ENCODE results near the gene BSND.

Gene BSND

GRCh38 chr1:55048453-55049270 is 49.9 kb downstream of the BSND start:
- no peak overlapping the region for H3K27ac Mint-ChIP-seq
- no peaks in the 10 kb centered on the region for H3K9me3 Mint-ChIP-seq
- no peaks in the 10 kb centered on the region for H3K36me3 Mint-ChIP-seq
- no peak overlapping the region for H3K4me3 Mint-ChIP-seq
- no peak for ATAC-seq (replicated peaks)
- no peak for DNase-seq
- H3K4me1 Mint-ChIP-seq = no peaks in the 10 kb centered on the region
- peaks cover 5 to 11% of the 10 kb centered on the region in 2 donors for H3K27me3 Mint-ChIP-seq

GRCh38 chr1:55049271-55049913 is 50.7 kb downstream of the BSND start:
- no peak overlapping the region for H3K27ac Mint-ChIP-seq
- no peaks in the 10 kb centered on the region for H3K36me3 Mint-ChIP-seq
- no peak for ATAC-seq (replicated peaks)
- no peak overlapping the region for H3K4me3 Mint-ChIP-seq
- no peaks in the 10 kb centered on the region for H3K9me3 Mint-ChIP-seq
- H3K27me3 Mint-ChIP-seq = peaks cover 5 to 9% of the 10 kb centered on the region in 2 donors
- no peak for DNase-seq
- no peaks in the 10 kb centered on the region for H3K4me1 Mint-ChIP-seq

GRCh38 chr1:55049914-55050278 is 51.2 kb downstream of the BSND start:
- Mint-ChIP-seq H3K4me1 (no peaks in the 10 kb centered on the region), H3K36me3 (no peaks in the 10 kb centered on the region), H3K27me3 (peaks cover 5 to 9% of the 10 kb centered on the region in 2 donors), H3K27ac (no peak overlapping the region), H3K4me3 (no peak overlapping the region), H3K9me3 (no peaks in the 10 kb centered on the region)
- ATAC-seq (replicated peaks) = no peak
- DNase-seq = no peak

GRCh38 chr1:55050283-55050682 is 51.5 kb downstream of the BSND start:
- Mint-ChIP-seq H3K4me1 (no peaks in the 10 kb centered on the region), H3K4me3 (no peak overlapping the region), H3K36me3 (no peaks in the 10 kb centered on the region), H3K9me3 (no peaks in the 10 kb centered on the region), H3K27me3 (peaks cover 5 to 9% of the 10 kb centered on the region in 2 donors), H3K27ac (no peak overlapping the region)
- ATAC-seq (replicated peaks) = no peak
- no peak for DNase-seq

GRCh38 chr1:55051169-55051568 is 52.4 kb downstream of the BSND start:
- Mint-ChIP-seq H3K4me1 (no peaks in the 10 kb centered on the region), H3K36me3 (no peaks in the 10 kb centered on the region), H3K27ac (no peak overlapping the region), H3K9me3 (no peaks in the 10 kb centered on the region), H3K4me3 (no peak overlapping the region), H3K27me3 (peaks cover 5 to 9% of the 10 kb centered on the region in 2 donors)
- DNase-seq (no peak), ATAC-seq (replicated peaks) (no peak)

GRCh38 chr1:55051621-55052020 is 52.9 kb downstream of the BSND start:
- no peak overlapping the region for H3K27ac Mint-ChIP-seq
- no peaks in the 10 kb centered on the region for H3K9me3 Mint-ChIP-seq
- H3K4me1 Mint-ChIP-seq = no peaks in the 10 kb centered on the region
- peaks cover 5 to 7% of the 10 kb centered on the region in 2 donors for H3K27me3 Mint-ChIP-seq
- no peak overlapping the region for H3K4me3 Mint-ChIP-seq
- DNase-seq = no peak
- no peaks in the 10 kb centered on the region for H3K36me3 Mint-ChIP-seq
- ATAC-seq (replicated peaks) = no peak

GRCh38 chr1:55052221-55053142 is 53.7 kb downstream of the BSND start:
- H3K27me3 Mint-ChIP-seq = peaks cover 0 to 5% of the 10 kb centered on the region in 2 donors
- no peak for DNase-seq
- no peak overlapping the region for H3K4me3 Mint-ChIP-seq
- H3K36me3 Mint-ChIP-seq = no peaks in the 10 kb centered on the region
- no peaks in the 10 kb centered on the region for H3K4me1 Mint-ChIP-seq
- H3K9me3 Mint-ChIP-seq = no peaks in the 10 kb centered on the region
- no peak overlapping the region for H3K27ac Mint-ChIP-seq
- ATAC-seq (replicated peaks) = no peak

- ATAC-seq (replicated peaks) (no peak), DNase-seq (no peak)
- Mint-ChIP-seq H3K4me3 (no peak overlapping the region), H3K27me3 (peaks cover 0 to 5% of the 10 kb centered on the region in 2 donors), H3K27ac (no peak overlapping the region), H3K4me1 (no peaks in the 10 kb centered on the region), H3K36me3 (no peaks in the 10 kb centered on the region), H3K9me3 (no peaks in the 10 kb centered on the region)
Observed at GRCh38 chr1:55053265-55053954, 54.7 kb downstream of the BSND start.

- ATAC-seq (replicated peaks) = no peak
- no peak overlapping the region for H3K4me3 Mint-ChIP-seq
- no peaks in the 10 kb centered on the region for H3K36me3 Mint-ChIP-seq
- no peak overlapping the region for H3K27ac Mint-ChIP-seq
- no peak for DNase-seq
- H3K9me3 Mint-ChIP-seq = no peaks in the 10 kb centered on the region
- H3K4me1 Mint-ChIP-seq = no peaks in the 10 kb centered on the region
- peaks cover 0 to 5% of the 10 kb centered on the region in 2 donors for H3K27me3 Mint-ChIP-seq
Observed at GRCh38 chr1:55054396-55054795, 55.7 kb downstream of the BSND start.

- no peak overlapping the region for H3K4me3 Mint-ChIP-seq
Observed at GRCh38 chr1:55055084-55055882, 56.5 kb downstream of the BSND start.

GRCh38 chr1:55055951-55056631 is 57.4 kb downstream of the BSND start:
- peaks cover 0 to 5% of the 10 kb centered on the region in 2 donors for H3K27me3 Mint-ChIP-seq
- no peak overlapping the region for H3K27ac Mint-ChIP-seq
- ATAC-seq (replicated peaks) (no peak), DNase-seq (no peak)
- H3K4me1 Mint-ChIP-seq = no peaks in the 10 kb centered on the region
- H3K36me3 Mint-ChIP-seq = no peaks in the 10 kb centered on the region
- H3K9me3 Mint-ChIP-seq = no peaks in the 10 kb centered on the region
- H3K4me3 Mint-ChIP-seq = peak overlapping the region in 1 of 2 donors; percentile 10

More at GRCh38 chr1:55055084-55055882, 56.5 kb downstream of the BSND start:
- DNase-seq = no peak
- no peaks in the 10 kb centered on the region for H3K4me1 Mint-ChIP-seq
- H3K27me3 Mint-ChIP-seq = peaks cover 0 to 5% of the 10 kb centered on the region in 2 donors
- H3K36me3 Mint-ChIP-seq = no peaks in the 10 kb centered on the region
- no peaks in the 10 kb centered on the region for H3K9me3 Mint-ChIP-seq
- H3K27ac Mint-ChIP-seq = no peak overlapping the region
- ATAC-seq (replicated peaks) = no peak

- peaks cover 0 to 5% of the 10 kb centered on the region in 2 donors for H3K27me3 Mint-ChIP-seq
- DNase-seq (no peak), ATAC-seq (replicated peaks) (no peak)
- H3K4me3 Mint-ChIP-seq = peak overlapping the region in 1 of 2 donors; percentile 10
- H3K36me3 Mint-ChIP-seq = no peaks in the 10 kb centered on the region
- H3K4me1 Mint-ChIP-seq = no peaks in the 10 kb centered on the region
- no peak overlapping the region for H3K27ac Mint-ChIP-seq
- H3K9me3 Mint-ChIP-seq = no peaks in the 10 kb centered on the region
Observed at GRCh38 chr1:55056632-55056992, 57.9 kb downstream of the BSND start.
